ENCODE measurements around the gene CCDC184.
A peak's percentile ranks its signal among the peaks of the same experiment; 100 is the strongest.

The CCDC184 gene

GRCh38 chr12:48164451-48164850, 19.0 kb upstream of the CCDC184 start:
- no peak overlapping the region for H3K4me3 Mint-ChIP-seq
- H3K4me1 Mint-ChIP-seq (ENCODE audit: low read depth), result peaks cover 11% of the 10 kb centered on the region
- H3K27ac Mint-ChIP-seq, result no peak overlapping the region
- no peaks in the 10 kb centered on the region for H3K9me3 Mint-ChIP-seq
- H3K27me3 Mint-ChIP-seq, result peaks cover 8% of the 10 kb centered on the region
- H3K36me3 Mint-ChIP-seq (ENCODE audit: low read depth), result no peaks in the 10 kb centered on the region
- DNase-seq, result no peak

- Mint-ChIP-seq H3K27ac (no peak overlapping the region), H3K4me1 (ENCODE audit: low read depth) (peaks cover 8% of the 10 kb centered on the region), H3K27me3 (peaks cover 8% of the 10 kb centered on the region), H3K36me3 (ENCODE audit: low read depth) (no peaks in the 10 kb centered on the region), H3K4me3 (no peak overlapping the region), H3K9me3 (no peaks in the 10 kb centered on the region)
- DNase-seq, result no peak
These were observed 18.1 kb upstream of the CCDC184 start for GRCh38 chr12:48165089-48165981.

- no peak for DNase-seq
- H3K4me1 Mint-ChIP-seq (ENCODE audit: low read depth), result no peaks in the 10 kb centered on the region
- peaks cover 8% of the 10 kb centered on the region for H3K27me3 Mint-ChIP-seq
- H3K9me3 Mint-ChIP-seq, result no peaks in the 10 kb centered on the region
- H3K4me3 Mint-ChIP-seq, result no peak overlapping the region
- H3K36me3 Mint-ChIP-seq (ENCODE audit: low read depth), result no peaks in the 10 kb centered on the region
- no peak overlapping the region for H3K27ac Mint-ChIP-seq
These were observed 14.4 kb upstream of the CCDC184 start for GRCh38 chr12:48169011-48169410.

GRCh38 chr12:48175613-48176416, 7.6 kb upstream of the CCDC184 start:
- Mint-ChIP-seq H3K9me3 (no peaks in the 10 kb centered on the region), H3K4me3 (no peak overlapping the region), H3K4me1 (ENCODE audit: low read depth) (peaks cover 6% of the 10 kb centered on the region), H3K27ac (no peak overlapping the region), H3K27me3 (peaks cover 10% of the 10 kb centered on the region), H3K36me3 (ENCODE audit: low read depth) (no peaks in the 10 kb centered on the region)
- DNase-seq, result no peak

- H3K4me3 Mint-ChIP-seq, result no peak overlapping the region
- peaks cover 6% of the 10 kb centered on the region for H3K4me1 Mint-ChIP-seq (ENCODE audit: low read depth)
- H3K9me3 Mint-ChIP-seq, result no peaks in the 10 kb centered on the region
- no peak for DNase-seq
- no peaks in the 10 kb centered on the region for H3K36me3 Mint-ChIP-seq (ENCODE audit: low read depth)
- peaks cover 14% of the 10 kb centered on the region for H3K27me3 Mint-ChIP-seq
- no peak overlapping the region for H3K27ac Mint-ChIP-seq
These were observed 7.1 kb upstream of the CCDC184 start for GRCh38 chr12:48176417-48176751.

GRCh38 chr12:48177982-48178381, 5.5 kb upstream of the CCDC184 start:
- DNase-seq, result no peak
- H3K27me3 Mint-ChIP-seq, result peaks cover 18% of the 10 kb centered on the region
- H3K27ac Mint-ChIP-seq, result no peak overlapping the region
- H3K9me3 Mint-ChIP-seq, result no peaks in the 10 kb centered on the region
- peaks cover 18% of the 10 kb centered on the region for H3K4me1 Mint-ChIP-seq (ENCODE audit: low read depth)
- H3K36me3 Mint-ChIP-seq (ENCODE audit: low read depth), result no peaks in the 10 kb centered on the region
- no peak overlapping the region for H3K4me3 Mint-ChIP-seq

GRCh38 chr12:48179466-48179865, 4.0 kb upstream of the CCDC184 start:
- H3K4me1 Mint-ChIP-seq (ENCODE audit: low read depth), result peaks cover 26% of the 10 kb centered on the region
- DNase-seq, result no peak
- H3K4me3 Mint-ChIP-seq, result no peak overlapping the region
- no peak overlapping the region for H3K27ac Mint-ChIP-seq
- H3K27me3 Mint-ChIP-seq, result peaks cover 24% of the 10 kb centered on the region
- H3K36me3 Mint-ChIP-seq (ENCODE audit: low read depth), result no peaks in the 10 kb centered on the region
- no peaks in the 10 kb centered on the region for H3K9me3 Mint-ChIP-seq

- Mint-ChIP-seq H3K36me3 (ENCODE audit: low read depth) (no peaks in the 10 kb centered on the region), H3K9me3 (no peaks in the 10 kb centered on the region), H3K27me3 (peaks cover 33% of the 10 kb centered on the region), H3K27ac (no peak overlapping the region), H3K4me3 (no peak overlapping the region), H3K4me1 (ENCODE audit: low read depth) (peaks cover 27% of the 10 kb centered on the region)
- DNase-seq, result no peak
These were observed 3.0 kb upstream of the CCDC184 start for GRCh38 chr12:48180424-48180823.

- H3K4me3 Mint-ChIP-seq, result no peak overlapping the region
- H3K27ac Mint-ChIP-seq, result no peak overlapping the region
- no peaks in the 10 kb centered on the region for H3K9me3 Mint-ChIP-seq
- peaks cover 26% of the 10 kb centered on the region for H3K4me1 Mint-ChIP-seq (ENCODE audit: low read depth)
- peaks cover 39% of the 10 kb centered on the region for H3K27me3 Mint-ChIP-seq
- no peaks in the 10 kb centered on the region for H3K36me3 Mint-ChIP-seq (ENCODE audit: low read depth)
- no peak for DNase-seq
These were observed 2.5 kb upstream of the CCDC184 start for GRCh38 chr12:48180857-48181495.

- peak overlapping the region; percentile 70 for H3K27ac Mint-ChIP-seq
- H3K4me1 Mint-ChIP-seq (ENCODE audit: low read depth), result peaks cover 28% of the 10 kb centered on the region
- peak overlapping the region; percentile 88 for H3K4me3 Mint-ChIP-seq
- no peaks in the 10 kb centered on the region for H3K36me3 Mint-ChIP-seq (ENCODE audit: low read depth)
- H3K9me3 Mint-ChIP-seq, result no peaks in the 10 kb centered on the region
- H3K27me3 Mint-ChIP-seq, result peaks cover 40% of the 10 kb centered on the region
- no peak for DNase-seq
These were observed 813 bp upstream of the CCDC184 start for GRCh38 chr12:48182631-48183030.

GRCh38 chr12:48183876-48184548, 568 bp downstream of the CCDC184 start:
- no peak for DNase-seq
- H3K36me3 Mint-ChIP-seq (ENCODE audit: low read depth), result no peaks in the 10 kb centered on the region
- H3K27me3 Mint-ChIP-seq, result peaks cover 35% of the 10 kb centered on the region
- H3K27ac Mint-ChIP-seq, result no peak overlapping the region
- H3K9me3 Mint-ChIP-seq, result no peaks in the 10 kb centered on the region
- H3K4me3 Mint-ChIP-seq, result peak overlapping the region; percentile 88
- H3K4me1 Mint-ChIP-seq (ENCODE audit: low read depth), result peaks cover 28% of the 10 kb centered on the region

- no peak overlapping the region for H3K27ac Mint-ChIP-seq
- no peaks in the 10 kb centered on the region for H3K9me3 Mint-ChIP-seq
- H3K4me3 Mint-ChIP-seq, result peak overlapping the region; percentile 88
- H3K36me3 Mint-ChIP-seq (ENCODE audit: low read depth), result no peaks in the 10 kb centered on the region
- peaks cover 28% of the 10 kb centered on the region for H3K4me1 Mint-ChIP-seq (ENCODE audit: low read depth)
- no peak for DNase-seq
- H3K27me3 Mint-ChIP-seq, result peaks cover 35% of the 10 kb centered on the region
These were observed 1.1 kb downstream of the CCDC184 start for GRCh38 chr12:48184549-48184922.

GRCh38 chr12:48185181-48185919, 1.9 kb downstream of the CCDC184 start:
- Mint-ChIP-seq H3K4me3 (no peak overlapping the region), H3K27me3 (peaks cover 35% of the 10 kb centered on the region), H3K36me3 (ENCODE audit: low read depth) (no peaks in the 10 kb centered on the region), H3K4me1 (ENCODE audit: low read depth) (peaks cover 28% of the 10 kb centered on the region), H3K27ac (no peak overlapping the region), H3K9me3 (no peaks in the 10 kb centered on the region)
- no peak for DNase-seq
